Esophagus squamous epithelium (tissue), 4 donors: ENCODE measurements around the gene SEMA5A.
"Not testable (repeated sequence)": the region's sequence is repeated elsewhere in the genome, so short reads cannot be mapped to it uniquely, and the experiment has no call there.

Experiments
- CTCF ChIP-seq, 6 experiments: fragments of 450-650 bp in 4 of 6; fragments of 200-600 bp in 2 of 6; sonication (generic) in 2 of 6; IDR thresholded peaks; one replicate each; pipeline ENCODE4 v1.5.1; 2016 to 2019; ENCODE audit warnings: antibody characterized with exemption in 6 of 6, mild to moderate bottlenecking in 4 of 6, moderate library complexity in 4 of 6
- POLR2A ChIP-seq, 4 donors: fragments of 450-650 bp; IDR thresholded peaks; one replicate each; pipeline ENCODE4 v1.6.1; 2017; ENCODE audit warnings: antibody characterized with exemption in 4 of 4, mild to moderate bottlenecking in 4 of 4, moderate library complexity in 3 of 4

DNA sequence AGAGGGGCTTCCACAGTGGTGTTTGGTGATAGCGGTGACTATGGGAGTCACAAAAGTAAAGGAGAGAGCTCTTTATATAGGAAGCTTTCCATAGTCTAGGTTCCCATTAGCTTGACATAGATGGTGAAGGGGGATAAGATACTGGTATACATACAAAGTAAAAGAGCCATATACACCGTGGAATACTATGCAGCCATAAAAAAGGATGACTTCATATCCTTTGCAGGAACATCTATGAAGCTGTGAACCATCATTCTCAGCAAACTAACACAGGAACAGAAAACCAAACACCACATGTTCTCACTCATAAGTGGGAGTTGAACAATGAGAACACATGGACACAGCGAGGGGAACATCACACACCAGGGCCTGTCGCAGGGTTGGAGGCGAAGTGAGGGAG lies 146.1 kb downstream of the SEMA5A start:
- not testable (repeated sequence) for TF ChIP-seq POLR2A, CTCF (IDR thresholded peaks at IDR 0.05)
